C4-2B (cell line): ENCODE results near the gene CREG2.

ENCODE experiments used
- H3K27ac ChIP-seq: fragments of 450-650 bp; 2 replicates; pipeline ENCODE4 v1.5.1; 2017
- CTCF ChIP-seq: fragments of 450-650 bp; conservative IDR thresholded peaks from 2 replicates; pipeline ENCODE4 v1.5.1; 2017; ENCODE audit warnings: mild to moderate bottlenecking
- ZFX ChIP-seq: fragments of 450-650 bp; IDR thresholded peaks from 2 replicates; pipeline ENCODE4 v1.6.1; 2017

Gene CREG2

GRCh38 chr2:101409699-101410098 lies 22.4 kb upstream of the CREG2 start:
- no peak overlapping the region for H3K27ac ChIP-seq
- TF ChIP-seq CTCF (no peak), ZFX (no peak)

- TF ChIP-seq ZFX (no peak), CTCF (no peak)
- H3K27ac ChIP-seq: no peak overlapping the region
Measured at GRCh38 chr2:101408925-101409324, 21.6 kb upstream of the CREG2 start.

- no peak for TF ChIP-seq ZFX
- TF ChIP-seq CTCF: no peak
- H3K27ac ChIP-seq: no peak overlapping the region
Measured at GRCh38 chr2:101405351-101405899, 18.1 kb upstream of the CREG2 start.

GRCh38 chr2:101403745-101404144 lies 16.4 kb upstream of the CREG2 start:
- TF ChIP-seq ZFX: no peak
- TF ChIP-seq CTCF: no peak
- no peak overlapping the region for H3K27ac ChIP-seq

- no peak overlapping the region for H3K27ac ChIP-seq
- TF ChIP-seq CTCF (no peak), ZFX (no peak)
Measured at GRCh38 chr2:101402630-101403029, 15.3 kb upstream of the CREG2 start.

- TF ChIP-seq ZFX (no peak), CTCF (peak; percentile 35)
Measured at GRCh38 chr2:101401906-101402305, 14.6 kb upstream of the CREG2 start.

GRCh38 chr2:101401326-101401665 lies 14.0 kb upstream of the CREG2 start:
- TF ChIP-seq ZFX: no peak
- TF ChIP-seq CTCF: no peak
- no peak overlapping the region for H3K27ac ChIP-seq

More at GRCh38 chr2:101401906-101402305, 14.6 kb upstream of the CREG2 start:
- no peak overlapping the region for H3K27ac ChIP-seq
